ENCODE measurements around the gene DDX5. TPM values are rescaled to one million over a fixed set of nuclear protein-coding genes. Genes with fewer than 3 reads are reported as not detected.

The DDX5 gene
- polyA plus RNA-seq, 2 of the 4 experiments (the other 2 are of a cell fraction), result 841 to 1,011 TPM

- TF ChIP-seq BHLHE40 (IDR thresholded peaks at IDR 0.05; ENCODE audit: low read depth, low read length) (no peak), NR3C1 (IDR thresholded peaks at IDR 0.05) (no peak), EP300 (IDR thresholded peaks at IDR 0.05) (no peak), ZFP36 (IDR thresholded peaks at IDR 0.05; ENCODE audit: borderline replicate concordance, partially characterized antibody) (no peak), E2F6 (IDR thresholded peaks at IDR 0.05; ENCODE audit: borderline replicate concordance, low read depth) (no peak)
Observed at GRCh38 chr17:64547319-64547718, 41.2 kb upstream of the DDX5 start (continued).

GRCh38 chr17:64546716-64547115 lies 40.6 kb upstream of the DDX5 start:
- Histone ChIP-seq H3K4me2 (no peak overlapping the region), H3K9me3 (no peaks in the 10 kb centered on the region), H3K4me3 (no peak overlapping the region), H3K27ac (no peak overlapping the region), H3K4me1 (no peaks in the 10 kb centered on the region)
- TF ChIP-seq SMC3 (IDR thresholded peaks at IDR 0.05), result no peak
- CTCF ChIA-PET, result interaction anchor here (0.5 to 1.7 kb wide), 3 partner anchors 16 to 103 kb away, joined by 3 to 7 read pairs (median 4); no protein-coding TSS in a partner anchor
- WGBS (ENCODE audit: missing lambda C conversion rate), result 93% methylated on average over 7 of the region's 7 CpGs
- no peak for ATAC-seq
- FAIRE-seq, result no peak
- POLR2A ChIA-PET, result no interaction called here
- no peak for DNase-seq (ENCODE audit: low read depth in 1 of 2, low spot score in 1 of 2)

DNA sequence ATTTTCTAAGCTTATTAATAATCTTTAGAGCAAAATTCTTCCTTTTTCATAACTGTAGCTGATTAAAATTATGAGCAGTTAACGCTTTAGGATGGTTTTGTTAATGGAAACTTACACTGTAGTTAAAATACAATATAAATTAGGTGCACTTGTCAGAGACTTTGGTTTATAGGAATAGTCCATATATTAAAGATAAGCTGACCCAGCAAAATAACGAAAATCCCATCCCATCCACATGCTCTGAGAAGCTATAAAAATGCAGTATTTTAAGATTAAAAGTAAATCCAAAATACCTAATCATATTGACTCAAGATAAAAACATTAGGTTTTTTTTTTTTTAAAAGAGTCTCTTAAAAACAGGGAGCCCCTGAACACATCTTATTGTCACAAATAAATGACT lies 38.7 kb upstream of the DDX5 start:
- no peak for DNase-seq (ENCODE audit: low read depth in 1 of 2, low spot score in 1 of 2)
- Histone ChIP-seq H3K4me1 (no peaks in the 10 kb centered on the region), H3K4me2 (no peak overlapping the region), H3K27ac (no peak overlapping the region), H3K9me3 (no peaks in the 10 kb centered on the region), H3K4me3 (no peak overlapping the region)
- POLR2A ChIA-PET, result interaction anchor here (0.9 kb wide), 1 partner anchor 38 kb away, joined by 3 read pairs; the partner anchor contains the start of genes CEP95 and DDX5
- WGBS (ENCODE audit: missing lambda C conversion rate), result 84% methylated on average over 2 of the region's 2 CpGs
- CTCF ChIA-PET, result interaction anchor here (0.6 to 2.8 kb wide), 6 partner anchors 9 to 191 kb away, joined by 3 to 6 read pairs (median 3); no protein-coding TSS in a partner anchor
- TF ChIP-seq, protein P1, sequence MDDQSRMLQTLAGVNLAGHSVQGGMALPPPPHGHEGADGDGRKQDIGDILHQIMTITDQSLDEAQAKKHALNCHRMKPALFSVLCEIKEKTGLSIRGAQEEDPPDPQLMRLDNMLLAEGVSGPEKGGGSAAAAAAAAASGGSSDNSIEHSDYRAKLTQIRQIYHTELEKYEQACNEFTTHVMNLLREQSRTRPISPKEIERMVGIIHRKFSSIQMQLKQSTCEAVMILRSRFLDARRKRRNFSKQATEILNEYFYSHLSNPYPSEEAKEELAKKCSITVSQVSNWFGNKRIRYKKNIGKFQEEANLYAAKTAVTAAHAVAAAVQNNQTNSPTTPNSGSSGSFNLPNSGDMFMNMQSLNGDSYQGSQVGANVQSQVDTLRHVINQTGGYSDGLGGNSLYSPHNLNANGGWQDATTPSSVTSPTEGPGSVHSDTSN (IDR thresholded peaks at IDR 0.05), result no peak
- TF ChIP-seq MAFK (IDR thresholded peaks at IDR 0.05; ENCODE audit: partially characterized antibody), result peak; percentile 87
- no peak for ATAC-seq
- no peak for FAIRE-seq

DNA sequence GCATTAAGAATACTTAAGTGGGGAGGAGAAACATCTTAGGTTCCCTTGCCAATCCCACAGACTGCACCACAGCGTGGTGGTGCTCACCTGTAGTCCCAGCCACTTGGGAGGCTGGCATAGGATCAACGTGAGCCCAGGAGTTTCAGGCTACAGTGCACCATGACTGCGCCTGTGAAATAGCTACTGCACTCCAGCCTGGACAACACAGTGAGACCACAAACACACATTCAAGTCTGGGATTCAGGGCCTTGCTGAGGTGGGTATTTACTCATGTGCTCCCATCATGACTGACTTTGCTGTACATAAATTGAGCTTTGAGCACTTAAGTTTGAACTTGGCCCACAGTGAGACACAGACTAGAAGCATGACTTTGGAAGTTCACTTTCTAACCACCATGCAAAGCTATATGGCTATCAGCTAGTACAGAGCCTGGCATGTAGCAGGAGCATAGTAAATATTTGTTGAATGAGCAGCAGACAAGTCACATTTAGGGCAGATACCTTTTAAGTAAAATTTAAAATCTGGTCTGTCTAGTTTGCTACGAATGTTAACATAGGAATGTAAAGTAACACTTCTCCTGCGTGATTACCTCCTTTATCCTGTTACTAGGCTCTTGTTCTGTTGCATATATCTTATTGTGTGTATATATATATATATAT lies 34.2 kb upstream of the DDX5 start:
- DNase-seq (ENCODE audit: low read depth in 1 of 2, low spot score in 1 of 2) (no peak), FAIRE-seq (no peak), ATAC-seq (peak in 1 of 2 experiments; percentile 28; a peak in 3 of 6 replicates)
- H3K4me1 ChIP-seq, result no peaks in the 10 kb centered on the region
- H3K4me2 ChIP-seq, result no peak overlapping the region
- H3K4me3 ChIP-seq, result no peak overlapping the region
- ChIA-PET POLR2A (interaction anchor here (0.6 kb wide), 1 partner anchor 35 kb away, joined by 3 read pairs; no protein-coding TSS in a partner anchor), CTCF (interaction anchor here (1.1 to 3.0 kb wide), 2 partner anchors 33 to 109 kb away, joined by 3 to 12 read pairs (median 8); partner anchors contain the start of gene CEP95)
- H3K27ac ChIP-seq, result no peak overlapping the region
- WGBS (ENCODE audit: missing lambda C conversion rate), result 90% methylated on average over 5 of the region's 5 CpGs
- TF ChIP-seq CHD2 (IDR thresholded peaks at IDR 0.05; ENCODE audit: low read length, partially characterized antibody), result no peak
- no peak for TF ChIP-seq HOXB13 (CRISPR knock-in tag; IDR thresholded peaks at IDR 0.05; ENCODE audit: low read depth)
- TF ChIP-seq RNF2 (IDR thresholded peaks at IDR 0.05; ENCODE audit: borderline replicate concordance, low read depth), result no peak
- no peak for TF ChIP-seq TP53 (CRISPR knock-in tag; IDR thresholded peaks at IDR 0.05)
- no peak for TF ChIP-seq CBX8 (IDR thresholded peaks at IDR 0.05)
- no peak for TF ChIP-seq HOXA7 (CRISPR knock-in tag; IDR thresholded peaks at IDR 0.05)
- no peak for TF ChIP-seq FOSL2 (IDR thresholded peaks at IDR 0.05)
- no peak for TF ChIP-seq FOSL2 (CRISPR knock-in tag; IDR thresholded peaks at IDR 0.05)
- no peak for TF ChIP-seq MAFK (IDR thresholded peaks at IDR 0.05; ENCODE audit: partially characterized antibody)
- no peak for TF ChIP-seq POLR2A (IDR thresholded peaks at IDR 0.05; ENCODE audit: low read length)
- no peak for TF ChIP-seq RAD21 (conservative IDR thresholded peaks at IDR 0.05 in 1 of 2, IDR thresholded peaks at IDR 0.05 in 1 of 2)
- no peak for TF ChIP-seq FOSB (CRISPR knock-in tag; IDR thresholded peaks at IDR 0.05)
- TF ChIP-seq CBX2 (IDR thresholded peaks at IDR 0.05; ENCODE audit: borderline replicate concordance, low read depth), result no peak
- TF ChIP-seq JUNB (IDR thresholded peaks at IDR 0.05), result no peak
- no peaks in the 10 kb centered on the region for H3K9me3 ChIP-seq

All from A549 (cell line).